ENCODE data around the gene NPY.

NPY gene

GRCh38 chr7:24313777-24314176, 29.8 kb downstream of the NPY start:
- no peak for DNase-seq

- no peak for DNase-seq
Measured at GRCh38 chr7:24316340-24316739, 32.4 kb downstream of the NPY start.

GRCh38 chr7:24318326-24318725, 34.3 kb downstream of the NPY start:
- DNase-seq: no peak

GRCh38 chr7:24319209-24319608, 35.2 kb downstream of the NPY start:
- no peak for DNase-seq

- DNase-seq: no peak
Measured at GRCh38 chr7:24323961-24324480, 40.0 kb downstream of the NPY start.

- DNase-seq: no peak
Measured at GRCh38 chr7:24325708-24326107, 41.7 kb downstream of the NPY start.

GRCh38 chr7:24328050-24328449, 44.1 kb downstream of the NPY start:
- DNase-seq: no peak

- no peak for DNase-seq
Measured at GRCh38 chr7:24328894-24329293, 44.9 kb downstream of the NPY start.

- DNase-seq: no peak
Measured at GRCh38 chr7:24334012-24334411, 50.0 kb downstream of the NPY start.

GRCh38 chr7:24334627-24335026, 50.6 kb downstream of the NPY start:
- no peak for DNase-seq

GRCh38 chr7:24336461-24336860, 52.5 kb downstream of the NPY start:
- DNase-seq: no peak

GRCh38 chr7:24337180-24337579, 53.2 kb downstream of the NPY start:
- no peak for DNase-seq

- no peak for DNase-seq
Measured at GRCh38 chr7:24339575-24339974, 55.6 kb downstream of the NPY start.

GRCh38 chr7:24340727-24341126, 56.7 kb downstream of the NPY start:
- no peak for DNase-seq
